ENCODE measurements around the gene IRAK4.

IRAK4 gene

DNA sequence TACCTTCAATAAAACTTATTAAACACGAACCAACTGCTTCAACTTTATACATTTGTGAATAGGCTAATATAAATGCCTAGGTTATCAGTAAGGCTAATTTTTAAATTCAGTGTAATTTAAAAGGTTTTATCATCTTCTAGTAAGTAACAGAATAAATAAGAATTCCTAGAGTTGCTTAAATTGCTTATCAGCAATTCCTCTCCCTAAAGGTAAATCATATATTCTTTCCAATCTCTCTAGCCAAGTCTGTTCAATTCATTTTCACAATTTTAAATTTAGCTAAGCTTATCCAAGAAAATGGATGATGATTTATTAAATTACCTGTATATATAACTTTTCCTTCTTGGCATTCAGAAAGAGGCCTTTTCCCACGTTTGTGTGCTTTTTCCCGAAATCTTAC is 4.7 kb upstream of the IRAK4 start:
- peaks cover 3% of the 10 kb centered on the region for H3K79me1 ChIP-seq (ENCODE audit: low read depth, low read length)

DNA sequence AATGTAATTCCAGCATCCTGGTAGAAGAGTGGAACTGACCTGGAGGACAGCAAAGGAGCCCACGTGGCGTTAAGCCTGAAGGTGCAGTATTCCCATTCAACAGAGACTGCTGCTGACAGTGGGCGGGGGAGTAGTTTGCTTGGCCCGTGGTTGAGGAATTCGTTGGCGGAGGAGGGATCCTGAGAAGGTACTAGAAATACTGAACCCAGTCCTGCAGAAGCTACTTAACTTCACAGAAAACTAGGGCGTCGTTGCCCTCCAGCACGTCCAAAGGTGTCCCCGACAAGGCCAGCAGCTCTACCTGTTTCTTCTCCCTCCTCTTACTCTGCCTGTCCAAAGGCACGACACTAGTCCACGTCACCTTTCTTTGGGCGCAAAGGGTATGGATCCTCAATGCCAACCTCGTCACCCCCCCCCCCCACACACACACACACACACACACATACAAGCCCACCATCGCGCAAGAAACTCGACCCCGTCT is 464 bp upstream of the IRAK4 start:
- DNase-seq (ENCODE audit: low spot score), result peak; percentile 24
- Histone ChIP-seq H2BK15ac (ENCODE audit: low read length) (no peak overlapping the region), H3K4me3 (ENCODE audit: low read length in 2 of 2) (peak overlapping the region in 1 of 2 donors; percentile 78), H3K27me3 (ENCODE audit: control insufficient read depth in 3 of 3, insufficient read depth in 3 of 3, low read depth in 1 of 3, low read length in 3 of 3) (peaks cover 0 to 4% (median 0%) of the 10 kb centered on the region in 3 experiments), H3K4ac (ENCODE audit: low read length) (no peak overlapping the region), H3K14ac (ENCODE audit: low read length) (peak overlapping the region; percentile 75), H3K18ac (ENCODE audit: low read length) (peak overlapping the region; percentile 83), H2AFZ (ENCODE audit: low read length) (no peak overlapping the region), H3K4me2 (ENCODE audit: insufficient read depth, low read length, poor library complexity, severe bottlenecking) (peak overlapping the region; percentile 34), H3K9me3 (replicated peaks in 1 of 2; ENCODE audit: control insufficient read depth in 2 of 2, insufficient read depth in 1 of 2, low read depth in 1 of 2, low read length in 2 of 2) (no peaks in the 10 kb centered on the region), H3K36me3 (replicated peaks in 1 of 2; ENCODE audit: control insufficient read depth in 2 of 2, insufficient read depth in 2 of 2, low read length in 2 of 2) (no peaks in the 10 kb centered on the region), H2AK5ac (ENCODE audit: low read depth, low read length) (no peak overlapping the region), H2BK120ac (ENCODE audit: low read depth, low read length) (no peak overlapping the region), H3K27ac (replicated peaks; ENCODE audit: low read length) (no peak overlapping the region), H4K91ac (ENCODE audit: low read depth, low read length, poor library complexity) (no peak overlapping the region), H3K79me1 (ENCODE audit: low read depth, low read length) (peaks cover 3% of the 10 kb centered on the region), H2BK5ac (ENCODE audit: low read length) (no peak overlapping the region), H4K8ac (ENCODE audit: low read depth, low read length) (no peak overlapping the region), H3K4me1 (ENCODE audit: control insufficient read depth in 2 of 2, insufficient read depth in 1 of 2, low read depth in 1 of 2, low read length in 2 of 2) (peaks cover 0 to 4% of the 10 kb centered on the region in 2 donors), H3K23ac (ENCODE audit: low read depth, low read length, poor library complexity) (peak overlapping the region; percentile 93), H2BK12ac (ENCODE audit: low read length) (no peak overlapping the region), H3K9ac (ENCODE audit: low read depth, low read length, poor library complexity) (peak overlapping the region; percentile 87)
- WGBS, 2 donors (ENCODE audit: extremely low coverage in 2 of 2, insufficient read length in 2 of 2, insufficient replicate concordance in 1 of 2), result no CpG with 5 or more reads among the region's 18 CpGs

More for the DNA sequence above, 4.7 kb upstream of the IRAK4 start:
- no CpG with 5 or more reads among the region's 3 CpGs for WGBS, 2 donors (ENCODE audit: extremely low coverage in 2 of 2, insufficient read length in 2 of 2, insufficient replicate concordance in 1 of 2)
- no peak overlapping the region for H3K4me3 ChIP-seq (ENCODE audit: low read length in 2 of 2)
- no peak overlapping the region for H2BK15ac ChIP-seq (ENCODE audit: low read length)
- H3K27ac ChIP-seq (replicated peaks; ENCODE audit: low read length), result no peak overlapping the region
- no peak overlapping the region for H2AK5ac ChIP-seq (ENCODE audit: low read depth, low read length)
- H3K4ac ChIP-seq (ENCODE audit: low read length), result no peak overlapping the region
- no peak overlapping the region for H3K9ac ChIP-seq (ENCODE audit: low read depth, low read length, poor library complexity)
- no peaks in the 10 kb centered on the region for H3K9me3 ChIP-seq (replicated peaks in 1 of 2; ENCODE audit: control insufficient read depth in 2 of 2, insufficient read depth in 1 of 2, low read depth in 1 of 2, low read length in 2 of 2)
- no peak overlapping the region for H3K18ac ChIP-seq (ENCODE audit: low read length)
- DNase-seq (ENCODE audit: low spot score), result no peak
- H2BK12ac ChIP-seq (ENCODE audit: low read length), result no peak overlapping the region
- no peak overlapping the region for H2BK5ac ChIP-seq (ENCODE audit: low read length)
- H2AFZ ChIP-seq (ENCODE audit: low read length), result no peak overlapping the region
- no peak overlapping the region for H4K91ac ChIP-seq (ENCODE audit: low read depth, low read length, poor library complexity)
- H3K27me3 ChIP-seq (ENCODE audit: control insufficient read depth in 3 of 3, insufficient read depth in 3 of 3, low read depth in 1 of 3, low read length in 3 of 3), result peaks cover 0 to 4% (median 0%) of the 10 kb centered on the region in 3 experiments
- no peak overlapping the region for H3K14ac ChIP-seq (ENCODE audit: low read length)
- H3K4me2 ChIP-seq (ENCODE audit: insufficient read depth, low read length, poor library complexity, severe bottlenecking), result no peak overlapping the region
- no peak overlapping the region for H3K23ac ChIP-seq (ENCODE audit: low read depth, low read length, poor library complexity)
- H4K8ac ChIP-seq (ENCODE audit: low read depth, low read length), result no peak overlapping the region
- peaks cover 0 to 3% of the 10 kb centered on the region in 2 donors for H3K36me3 ChIP-seq (replicated peaks in 1 of 2; ENCODE audit: control insufficient read depth in 2 of 2, insufficient read depth in 2 of 2, low read length in 2 of 2)
- H3K4me1 ChIP-seq (ENCODE audit: control insufficient read depth in 2 of 2, insufficient read depth in 1 of 2, low read depth in 1 of 2, low read length in 2 of 2), result peaks cover 0 to 4% of the 10 kb centered on the region in 2 donors
- no peak overlapping the region for H2BK120ac ChIP-seq (ENCODE audit: low read depth, low read length)

DNA sequence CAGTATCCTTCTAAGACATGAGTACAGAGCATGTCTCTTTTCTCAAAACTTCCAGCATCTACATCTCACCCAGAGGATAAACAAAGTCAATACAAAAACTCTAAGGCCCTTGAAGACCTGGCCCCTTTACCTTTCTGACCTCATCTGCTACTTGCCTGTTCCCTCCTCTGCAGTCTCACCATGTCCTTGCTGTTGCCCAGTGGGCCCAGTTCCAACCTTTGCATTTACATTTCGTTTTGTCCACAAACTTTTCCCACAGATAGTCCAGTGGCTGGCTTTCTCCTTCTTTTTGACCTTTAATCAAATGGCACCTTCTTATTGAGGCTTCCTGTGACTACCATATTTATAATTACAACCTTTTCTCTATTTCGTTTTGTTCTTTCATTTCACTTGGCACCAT is 1.6 kb downstream of the IRAK4 start:
- no CpG with 5 or more reads among the region's 2 CpGs for WGBS, 2 donors (ENCODE audit: extremely low coverage in 2 of 2, insufficient read length in 2 of 2, insufficient replicate concordance in 1 of 2)
- Histone ChIP-seq H3K18ac (ENCODE audit: low read length) (no peak overlapping the region), H4K8ac (ENCODE audit: low read depth, low read length) (no peak overlapping the region), H2BK120ac (ENCODE audit: low read depth, low read length) (no peak overlapping the region), H3K36me3 (replicated peaks in 1 of 2; ENCODE audit: control insufficient read depth in 2 of 2, insufficient read depth in 2 of 2, low read length in 2 of 2) (no peaks in the 10 kb centered on the region), H2BK15ac (ENCODE audit: low read length) (no peak overlapping the region), H2AFZ (ENCODE audit: low read length) (no peak overlapping the region), H3K23ac (ENCODE audit: low read depth, low read length, poor library complexity) (no peak overlapping the region), H2AK5ac (ENCODE audit: low read depth, low read length) (no peak overlapping the region), H4K91ac (ENCODE audit: low read depth, low read length, poor library complexity) (no peak overlapping the region), H3K4me1 (ENCODE audit: control insufficient read depth in 2 of 2, insufficient read depth in 1 of 2, low read depth in 1 of 2, low read length in 2 of 2) (peaks cover 0 to 4% of the 10 kb centered on the region in 2 donors), H2BK12ac (ENCODE audit: low read length) (peak overlapping the region; percentile 6), H3K14ac (ENCODE audit: low read length) (no peak overlapping the region), H3K9ac (ENCODE audit: low read depth, low read length, poor library complexity) (no peak overlapping the region), H2BK5ac (ENCODE audit: low read length) (no peak overlapping the region), H3K4me2 (ENCODE audit: insufficient read depth, low read length, poor library complexity, severe bottlenecking) (no peak overlapping the region), H3K9me3 (replicated peaks in 1 of 2; ENCODE audit: control insufficient read depth in 2 of 2, insufficient read depth in 1 of 2, low read depth in 1 of 2, low read length in 2 of 2) (no peaks in the 10 kb centered on the region), H3K4ac (ENCODE audit: low read length) (no peak overlapping the region), H3K27ac (replicated peaks; ENCODE audit: low read length) (no peak overlapping the region), H3K27me3 (ENCODE audit: control insufficient read depth in 3 of 3, insufficient read depth in 3 of 3, low read depth in 1 of 3, low read length in 3 of 3) (peaks cover 0 to 4% (median 0%) of the 10 kb centered on the region in 3 experiments), H3K4me3 (ENCODE audit: low read length in 2 of 2) (no peak overlapping the region), H3K79me1 (ENCODE audit: low read depth, low read length) (peaks cover 3% of the 10 kb centered on the region)
- DNase-seq (ENCODE audit: low spot score), result no peak

DNA sequence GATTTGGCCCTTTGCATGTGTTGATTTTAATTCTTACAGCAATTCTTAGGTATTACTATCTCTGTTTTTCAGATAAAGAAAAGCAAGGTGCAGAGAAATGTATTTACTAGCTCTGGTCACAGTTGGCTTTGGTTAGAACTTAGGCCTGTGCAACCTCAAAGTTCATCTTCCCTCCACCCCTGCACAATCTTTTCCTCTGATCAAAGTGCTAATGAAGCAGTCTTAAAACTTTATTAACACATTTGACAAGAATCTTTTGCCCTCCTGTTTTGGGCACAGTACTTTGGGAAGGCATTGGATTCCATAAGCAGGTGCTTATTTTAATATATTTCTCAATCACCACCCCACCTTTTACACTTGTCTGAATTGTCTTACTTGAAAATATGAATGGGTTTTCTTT is 2.7 kb downstream of the IRAK4 start:
- no peak overlapping the region for H4K8ac ChIP-seq (ENCODE audit: low read depth, low read length)
- H2BK120ac ChIP-seq (ENCODE audit: low read depth, low read length), result no peak overlapping the region
- no peak overlapping the region for H2BK12ac ChIP-seq (ENCODE audit: low read length)
- no peak overlapping the region for H2AK5ac ChIP-seq (ENCODE audit: low read depth, low read length)
- H3K23ac ChIP-seq (ENCODE audit: low read depth, low read length, poor library complexity), result no peak overlapping the region
- peaks cover 3% of the 10 kb centered on the region for H3K79me1 ChIP-seq (ENCODE audit: low read depth, low read length)
- H3K9me3 ChIP-seq (replicated peaks in 1 of 2; ENCODE audit: control insufficient read depth in 2 of 2, insufficient read depth in 1 of 2, low read depth in 1 of 2, low read length in 2 of 2), result no peaks in the 10 kb centered on the region
- no peak for DNase-seq (ENCODE audit: low spot score)
- H3K36me3 ChIP-seq (replicated peaks in 1 of 2; ENCODE audit: control insufficient read depth in 2 of 2, insufficient read depth in 2 of 2, low read length in 2 of 2), result no peaks in the 10 kb centered on the region
- H3K27me3 ChIP-seq (ENCODE audit: control insufficient read depth in 3 of 3, insufficient read depth in 3 of 3, low read depth in 1 of 3, low read length in 3 of 3), result no peaks in the 10 kb centered on the region
- H3K4ac ChIP-seq (ENCODE audit: low read length), result no peak overlapping the region
- H3K27ac ChIP-seq (replicated peaks; ENCODE audit: low read length), result no peak overlapping the region
- no peak overlapping the region for H4K91ac ChIP-seq (ENCODE audit: low read depth, low read length, poor library complexity)
- no peak overlapping the region for H3K4me2 ChIP-seq (ENCODE audit: insufficient read depth, low read length, poor library complexity, severe bottlenecking)
- peaks cover 0 to 4% of the 10 kb centered on the region in 2 donors for H3K4me1 ChIP-seq (ENCODE audit: control insufficient read depth in 2 of 2, insufficient read depth in 1 of 2, low read depth in 1 of 2, low read length in 2 of 2)
- H3K4me3 ChIP-seq (ENCODE audit: low read length in 2 of 2), result no peak overlapping the region
- H3K18ac ChIP-seq (ENCODE audit: low read length), result no peak overlapping the region
- no peak overlapping the region for H3K14ac ChIP-seq (ENCODE audit: low read length)
- no peak overlapping the region for H3K9ac ChIP-seq (ENCODE audit: low read depth, low read length, poor library complexity)
- no peak overlapping the region for H2AFZ ChIP-seq (ENCODE audit: low read length)
- no peak overlapping the region for H2BK5ac ChIP-seq (ENCODE audit: low read length)
- H2BK15ac ChIP-seq (ENCODE audit: low read length), result no peak overlapping the region
